Effector memory CD4-positive, alpha-beta T cell (primary cell): ENCODE measurements around the gene SLC12A6.
"Not testable (repeated sequence)": the region's sequence is repeated elsewhere in the genome, so short reads cannot be mapped to it uniquely, and the experiment has no call there.

Experiments used
- DNase-seq, 3 donors: peaks; one replicate each; pipeline ENCODE4 v3.0.0-alpha.2; 2020
- H3K27ac ChIP-seq: 2 replicates; pipeline ENCODE4 v1.7.0; 2013; ENCODE audit warnings: mild to moderate bottlenecking, low read length, moderate library complexity; ENCODE audit not compliant: insufficient read depth, poor library complexity, severe bottlenecking
- H3K27me3 ChIP-seq: replicated peaks from 2 replicates; pipeline ENCODE4 v1.7.0; 2013; ENCODE audit warnings: mild to moderate bottlenecking, low read length; ENCODE audit not compliant: insufficient read depth, control insufficient read depth, poor library complexity, severe bottlenecking
- H3K36me3 ChIP-seq: 2 replicates; pipeline ENCODE4 v1.7.0; 2013; ENCODE audit warnings: mild to moderate bottlenecking, low read length, moderate library complexity; ENCODE audit not compliant: control insufficient read depth, insufficient read depth
- H3K4me1 ChIP-seq: 2 replicates; pipeline ENCODE4 v1.7.0; 2013; ENCODE audit warnings: low read length, mild to moderate bottlenecking; ENCODE audit not compliant: control insufficient read depth, insufficient read depth, poor library complexity, severe bottlenecking
- H3K4me3 ChIP-seq: 2 replicates; pipeline ENCODE4 v1.7.0; 2013; ENCODE audit warnings: low read length, low read depth, mild to moderate bottlenecking; ENCODE audit not compliant: insufficient read depth, poor library complexity, severe bottlenecking
- H3K9me3 ChIP-seq: 2 replicates; pipeline ENCODE4 v1.7.0; 2013; ENCODE audit warnings: mild to moderate bottlenecking, low read length, moderate library complexity; ENCODE audit not compliant: control insufficient read depth

The SLC12A6 gene

GRCh38 chr15:34358948-34359347, 21.4 kb upstream of the SLC12A6 start:
- no peak for DNase-seq
- Histone ChIP-seq H3K36me3 (peaks cover 55% of the 10 kb centered on the region), H3K4me1 (no peaks in the 10 kb centered on the region), H3K27ac (no peak overlapping the region), H3K4me3 (no peak overlapping the region), H3K27me3 (no peaks in the 10 kb centered on the region), H3K9me3 (no peaks in the 10 kb centered on the region)

- Histone ChIP-seq H3K4me3 (no peak overlapping the region), H3K9me3 (no peaks in the 10 kb centered on the region), H3K27me3 (no peaks in the 10 kb centered on the region), H3K27ac (no peak overlapping the region), H3K4me1 (no peaks in the 10 kb centered on the region), H3K36me3 (peaks cover 53% of the 10 kb centered on the region)
- no peak for DNase-seq
Observed at GRCh38 chr15:34358367-34358766, 20.8 kb upstream of the SLC12A6 start.

DNA sequence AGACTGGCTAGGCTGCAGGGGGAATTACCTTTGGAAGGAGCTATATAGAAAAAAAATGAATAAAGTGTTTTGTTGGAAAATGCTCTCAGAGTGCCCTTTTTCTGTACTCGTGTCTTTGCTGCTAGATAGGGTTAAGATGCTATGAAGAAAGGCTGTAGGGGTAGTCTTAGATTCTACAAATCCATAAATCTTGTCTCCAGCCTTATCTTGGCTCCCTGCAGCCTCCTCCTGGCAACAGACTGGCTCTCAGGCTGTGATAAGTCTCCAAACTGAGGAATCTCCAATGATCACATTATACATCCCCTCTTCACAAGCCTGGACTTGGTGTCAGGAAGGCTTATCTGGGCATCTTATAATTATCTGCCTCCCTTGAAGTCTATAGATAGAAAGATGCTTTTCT, 20.1 kb upstream of the SLC12A6 start:
- no peak overlapping the region for H3K4me3 ChIP-seq
- H3K27ac ChIP-seq: no peak overlapping the region
- no peaks in the 10 kb centered on the region for H3K9me3 ChIP-seq
- peaks cover 48% of the 10 kb centered on the region for H3K36me3 ChIP-seq
- H3K27me3 ChIP-seq: no peaks in the 10 kb centered on the region
- H3K4me1 ChIP-seq: no peaks in the 10 kb centered on the region
- no peak for DNase-seq

DNA sequence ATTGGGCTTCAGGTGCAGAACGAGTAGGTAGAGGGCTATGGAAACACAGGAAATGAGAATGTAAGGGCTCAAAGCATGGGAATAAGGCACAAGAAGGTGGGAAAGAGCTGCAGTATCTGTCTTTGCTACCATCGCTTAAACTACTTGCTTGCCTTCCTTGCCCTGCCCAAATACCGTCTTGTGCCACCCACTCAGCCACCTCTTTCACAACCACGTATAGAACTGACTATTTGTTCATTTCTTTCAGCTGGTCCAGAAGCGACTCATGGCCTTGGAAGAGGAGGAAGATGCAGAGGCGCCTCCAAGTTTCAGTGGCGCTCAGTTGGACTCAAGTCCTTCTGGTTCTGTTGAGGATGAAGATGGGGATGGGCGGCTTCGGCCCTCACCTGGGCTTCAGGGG, 17.7 kb upstream of the SLC12A6 start:
- Histone ChIP-seq H3K9me3 (no peaks in the 10 kb centered on the region), H3K4me1 (no peaks in the 10 kb centered on the region), H3K27me3 (no peaks in the 10 kb centered on the region), H3K4me3 (no peak overlapping the region), H3K27ac (no peak overlapping the region), H3K36me3 (peaks cover 29% of the 10 kb centered on the region)
- no peak for DNase-seq

- Histone ChIP-seq H3K4me3 (no peak overlapping the region), H3K4me1 (no peaks in the 10 kb centered on the region)
Observed at GRCh38 chr15:34354286-34354685, 16.7 kb upstream of the SLC12A6 start.

DNA sequence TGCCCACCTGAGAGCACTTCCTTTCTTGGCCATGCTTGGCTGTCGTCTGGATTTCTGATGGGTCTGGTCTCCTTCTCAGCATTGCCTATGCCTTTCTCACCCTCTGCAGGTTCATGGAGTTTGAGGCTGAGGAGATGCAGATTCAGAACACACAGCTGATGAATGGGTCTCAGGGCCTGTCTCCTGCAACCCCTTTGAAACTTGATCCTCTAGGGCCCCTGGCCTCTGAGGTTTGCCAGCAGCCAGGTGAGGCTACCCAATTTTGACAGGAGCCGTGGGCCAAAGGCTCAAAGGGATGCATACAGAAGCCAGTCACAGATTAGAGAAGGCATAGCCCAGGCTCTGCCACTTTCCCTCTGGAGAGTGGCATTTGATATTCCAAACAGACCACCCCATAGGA, 16.0 kb upstream of the SLC12A6 start:
- no peak for DNase-seq
- no peak overlapping the region for H3K27ac ChIP-seq
- H3K4me3 ChIP-seq: no peak overlapping the region
- no peaks in the 10 kb centered on the region for H3K4me1 ChIP-seq
- no peaks in the 10 kb centered on the region for H3K9me3 ChIP-seq
- H3K27me3 ChIP-seq: no peaks in the 10 kb centered on the region
- H3K36me3 ChIP-seq: peaks cover 15% of the 10 kb centered on the region

More at GRCh38 chr15:34354286-34354685, 16.7 kb upstream of the SLC12A6 start:
- no peak overlapping the region for H3K27ac ChIP-seq
- no peaks in the 10 kb centered on the region for H3K9me3 ChIP-seq
- no peak for DNase-seq
- no peaks in the 10 kb centered on the region for H3K27me3 ChIP-seq
- peaks cover 19% of the 10 kb centered on the region for H3K36me3 ChIP-seq

- H3K27me3 ChIP-seq, H3K4me1 ChIP-seq, DNase-seq, H3K27ac ChIP-seq, H3K4me3 ChIP-seq, H3K9me3 ChIP-seq: not testable (repeated sequence)
- H3K36me3 ChIP-seq: peaks cover 14% of the 10 kb centered on the region
Observed at GRCh38 chr15:34352996-34353395, 15.4 kb upstream of the SLC12A6 start.

GRCh38 chr15:34349769-34350168, 12.2 kb upstream of the SLC12A6 start:
- no peaks in the 10 kb centered on the region for H3K9me3 ChIP-seq
- H3K36me3 ChIP-seq: no peaks in the 10 kb centered on the region
- no peaks in the 10 kb centered on the region for H3K27me3 ChIP-seq
- H3K27ac ChIP-seq: no peak overlapping the region
- H3K4me3 ChIP-seq: no peak overlapping the region
- H3K4me1 ChIP-seq: no peaks in the 10 kb centered on the region
- DNase-seq: no peak

DNA sequence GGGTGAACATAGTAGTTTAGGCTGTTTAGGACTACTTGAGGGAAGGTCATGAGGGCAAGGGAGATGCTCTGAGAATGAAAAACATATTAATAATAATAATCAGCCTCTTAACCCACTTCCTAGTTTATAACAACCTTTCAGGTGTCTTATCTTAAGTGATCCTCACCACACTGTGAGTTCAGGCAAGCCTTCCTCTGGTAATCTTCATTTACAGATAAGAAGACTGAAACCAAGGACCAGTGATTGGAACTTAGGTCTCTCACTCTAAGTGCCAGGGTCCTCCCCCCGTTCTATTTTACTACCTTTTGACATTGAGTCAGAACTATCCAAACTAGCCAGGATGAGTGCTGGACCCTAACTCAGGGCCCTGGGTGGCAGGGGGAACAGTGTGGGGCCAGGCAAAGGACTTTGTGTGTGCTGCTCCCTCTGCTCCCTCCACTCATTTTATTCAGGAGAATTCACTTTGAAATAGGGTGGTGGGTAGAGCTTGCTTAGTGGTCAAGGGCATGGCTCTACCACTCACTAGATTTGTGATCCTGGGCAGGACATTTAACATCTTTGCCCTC, 11.2 kb upstream of the SLC12A6 start:
- Histone ChIP-seq H3K27me3 (no peaks in the 10 kb centered on the region), H3K27ac (no peak overlapping the region), H3K4me1 (no peaks in the 10 kb centered on the region), H3K36me3 (no peaks in the 10 kb centered on the region), H3K9me3 (no peaks in the 10 kb centered on the region), H3K4me3 (no peak overlapping the region)
- no peak for DNase-seq

DNA sequence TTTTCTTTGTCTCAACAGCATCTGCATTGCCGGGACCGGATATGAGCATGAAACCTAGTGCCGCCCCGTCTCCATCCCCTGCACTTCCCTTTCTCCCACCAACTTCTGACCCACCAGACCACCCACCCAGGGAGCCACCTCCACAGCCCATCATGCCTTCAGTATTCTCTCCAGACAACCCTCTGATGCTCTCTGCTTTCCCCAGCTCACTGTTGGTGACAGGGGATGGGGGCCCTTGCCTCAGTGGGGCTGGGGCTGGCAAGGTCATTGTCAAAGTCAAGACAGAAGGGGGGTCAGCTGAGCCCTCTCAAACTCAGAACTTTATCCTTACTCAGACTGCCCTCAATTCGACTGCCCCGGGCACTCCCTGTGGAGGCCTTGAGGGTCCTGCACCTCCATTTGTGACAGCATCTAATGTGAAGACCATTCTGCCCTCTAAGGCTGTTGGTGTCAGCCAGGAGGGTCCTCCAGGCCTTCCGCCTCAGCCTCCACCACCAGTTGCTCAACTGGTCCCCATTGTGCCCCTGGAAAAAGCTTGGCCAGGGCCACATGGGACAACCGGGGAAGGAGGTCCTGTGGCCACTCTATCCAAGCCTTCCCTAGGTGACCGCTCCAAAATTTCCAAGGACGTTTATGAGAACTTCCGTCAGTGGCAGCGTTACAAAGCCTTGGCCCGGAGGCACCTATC, 10.5 kb upstream of the SLC12A6 start:
- Histone ChIP-seq H3K36me3 (no peaks in the 10 kb centered on the region), H3K9me3 (no peaks in the 10 kb centered on the region), H3K27ac (no peak overlapping the region), H3K4me1 (no peaks in the 10 kb centered on the region), H3K4me3 (no peak overlapping the region), H3K27me3 (no peaks in the 10 kb centered on the region)
- DNase-seq: no peak
